HG03342 (cell line): ENCODE results near the gene ADD3.

Source experiments
- ATAC-seq: cut with Tn5 transposase; IDR thresholded peaks from one replicate; pipeline ENCODE4 v1.9.1; 2021; ENCODE audit warnings: mild to moderate bottlenecking, moderate library complexity; ENCODE audit not compliant: unreplicated experiment

ADD3 gene

GRCh38 chr10:110144507-110144906 lies 136.7 kb downstream of the ADD3 start:
- no peak for ATAC-seq

- no peak for ATAC-seq
Observed at GRCh38 chr10:110147961-110148360, 140.2 kb downstream of the ADD3 start.

GRCh38 chr10:110149259-110149658 lies 141.5 kb downstream of the ADD3 start:
- no peak for ATAC-seq

- no peak for ATAC-seq
Observed at GRCh38 chr10:110150046-110150445, 142.3 kb downstream of the ADD3 start.

GRCh38 chr10:110150981-110151380 lies 143.2 kb downstream of the ADD3 start:
- ATAC-seq, result no peak

- ATAC-seq, result no peak
Observed at GRCh38 chr10:110151467-110151866, 143.7 kb downstream of the ADD3 start.

- no peak for ATAC-seq
Observed at GRCh38 chr10:110151971-110152370, 144.2 kb downstream of the ADD3 start.

GRCh38 chr10:110153396-110153795 lies 145.6 kb downstream of the ADD3 start:
- no peak for ATAC-seq

GRCh38 chr10:110156046-110156445 lies 148.3 kb downstream of the ADD3 start:
- no peak for ATAC-seq

GRCh38 chr10:110158051-110159005 lies 150.5 kb downstream of the ADD3 start:
- ATAC-seq, result no peak

- ATAC-seq, result no peak
Observed at GRCh38 chr10:110160081-110160480, 152.3 kb downstream of the ADD3 start.

- no peak for ATAC-seq
Observed at GRCh38 chr10:110160522-110160921, 152.7 kb downstream of the ADD3 start.

GRCh38 chr10:110162741-110163145 lies 155.0 kb downstream of the ADD3 start:
- ATAC-seq, result no peak

- no peak for ATAC-seq
Observed at GRCh38 chr10:110163192-110163773, 155.5 kb downstream of the ADD3 start.

- no peak for ATAC-seq
Observed at GRCh38 chr10:110163841-110164240, 156.1 kb downstream of the ADD3 start.

- ATAC-seq, result no peak
Observed at GRCh38 chr10:110165239-110165638, 157.5 kb downstream of the ADD3 start.

GRCh38 chr10:110167149-110167548 lies 159.4 kb downstream of the ADD3 start:
- no peak for ATAC-seq

- ATAC-seq, result no peak
Observed at GRCh38 chr10:110168601-110169481, 161.1 kb downstream of the ADD3 start.

GRCh38 chr10:110169586-110169985 lies 161.8 kb downstream of the ADD3 start:
- ATAC-seq, result no peak

- ATAC-seq, result no peak
Observed at GRCh38 chr10:110170142-110170971, 162.6 kb downstream of the ADD3 start.
